ENCODE results near the gene CYP1A2. TPM values are rescaled to one million over a fixed set of nuclear protein-coding genes. Genes with fewer than 3 reads are reported as not detected.

Gene CYP1A2
- total RNA-seq, 1 experiment from 2014 or later: not detected

- Histone ChIP-seq H3K9me2 (replicated peaks; ENCODE audit: low read length) (no peaks in the 10 kb centered on the region), H3K27me3 (ENCODE audit: low read length) (no peaks in the 10 kb centered on the region), H2AFZ (ENCODE audit: low read length) (peak overlapping the region; percentile 95), H3K36me3 (ENCODE audit: low read depth, low read length) (no peaks in the 10 kb centered on the region), H3K4me3 (ENCODE audit: low read length) (peak overlapping the region; percentile 61), H3K4me1 (ENCODE audit: insufficient read depth, low read length) (no peaks in the 10 kb centered on the region), H3K79me2 (ENCODE audit: low read length) (no peaks in the 10 kb centered on the region), H3K27ac (ENCODE audit: low read length) (no peak overlapping the region), H4K20me1 (ENCODE audit: low read length) (no peaks in the 10 kb centered on the region), H3K9me3 (ENCODE audit: low read length) (no peaks in the 10 kb centered on the region), H3K4me2 (ENCODE audit: low read length) (peak overlapping the region; percentile 87), H3F3A (ENCODE audit: low read length, unreplicated experiment) (no peaks in the 10 kb centered on the region), H3K9ac (ENCODE audit: low read length) (no peak overlapping the region)
- intact Hi-C loops (cut with micrococcal nuclease): loop anchor here (1.0 to 5.0 kb wide), 2 partner anchors 116 to 133 kb away; no protein-coding TSS in a partner anchor
- POLR2A ChIA-PET (ENCODE audit: unreplicated experiment): interaction anchor here (0.6 to 0.7 kb wide), 2 partner anchors 107 to 140 kb away, joined by 3 read pairs; no protein-coding TSS in a partner anchor
- ATAC-seq (0 out of 2 replicates have a peak, but pooled peaks have one; percentile 11), DNase-seq (no peak)
- CTCF ChIA-PET: interaction anchor here (0.6 to 2.3 kb wide), 5 partner anchors 9 to 137 kb away, joined by 3 to 13 read pairs (median 7); no protein-coding TSS in a partner anchor
- BruUV-seq (replicated peaks): no TSS peak
- no peak for TF ChIP-seq EZH2 (IDR thresholded peaks at IDR 0.05; ENCODE audit: low read length, unreplicated experiment)
- no peak for TF ChIP-seq EZH2phosphoT487 (IDR thresholded peaks at IDR 0.05; ENCODE audit: borderline replicate concordance, low read length)
- no peak for TF ChIP-seq CTCF (conservative IDR thresholded peaks at IDR 0.05; ENCODE audit: low read depth, low read length)
Observed at GRCh38 chr15:74768099-74768770, 19.6 kb downstream of the CYP1A2 start.

DNA sequence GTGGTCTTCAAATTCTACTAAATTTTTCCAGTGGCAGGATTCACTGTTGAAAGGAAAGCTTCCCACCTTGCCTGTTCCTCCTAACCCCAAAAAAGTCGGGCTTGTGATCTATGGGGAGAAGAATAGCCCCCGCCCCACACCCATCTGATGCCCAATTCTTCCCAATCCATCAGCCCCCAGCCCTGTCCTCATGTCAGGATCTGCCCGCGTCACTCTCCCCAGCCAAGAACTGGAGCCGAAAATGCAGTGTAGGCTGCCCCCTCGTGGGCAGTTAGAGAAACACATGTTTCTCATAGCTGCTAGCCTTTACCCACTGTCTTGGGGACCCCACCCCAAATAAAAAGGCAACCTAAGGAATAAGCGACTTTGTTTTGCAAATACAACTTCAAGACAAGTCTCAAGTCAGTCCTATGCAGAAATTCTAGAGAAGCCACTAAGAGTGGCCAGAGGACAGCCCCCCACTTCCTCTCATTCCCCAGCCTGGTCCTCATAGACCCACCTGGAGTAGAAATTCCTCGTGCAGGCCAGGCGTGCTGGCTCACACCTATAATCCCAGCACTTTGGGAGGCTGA, 20.2 kb downstream of the CYP1A2 start:
- peak overlapping the region; percentile 61 for H3K4me3 ChIP-seq (ENCODE audit: low read length)

More for the DNA sequence above, 20.2 kb downstream of the CYP1A2 start:
- Histone ChIP-seq H3K27ac (ENCODE audit: low read length) (no peak overlapping the region), H3K27me3 (ENCODE audit: low read length) (no peaks in the 10 kb centered on the region), H3K79me2 (ENCODE audit: low read length) (no peaks in the 10 kb centered on the region), H3F3A (ENCODE audit: low read length, unreplicated experiment) (no peaks in the 10 kb centered on the region), H3K9ac (ENCODE audit: low read length) (no peak overlapping the region), H3K4me2 (ENCODE audit: low read length) (peak overlapping the region; percentile 87), H3K9me2 (replicated peaks; ENCODE audit: low read length) (no peaks in the 10 kb centered on the region), H2AFZ (ENCODE audit: low read length) (peak overlapping the region; percentile 95), H3K9me3 (ENCODE audit: low read length) (no peaks in the 10 kb centered on the region), H3K36me3 (ENCODE audit: low read depth, low read length) (no peaks in the 10 kb centered on the region), H3K4me1 (ENCODE audit: insufficient read depth, low read length) (no peaks in the 10 kb centered on the region), H4K20me1 (ENCODE audit: low read length) (no peaks in the 10 kb centered on the region)
- BruUV-seq (replicated peaks): no TSS peak
- TF ChIP-seq EZH2 (IDR thresholded peaks at IDR 0.05; ENCODE audit: low read length, unreplicated experiment) (no peak), CTCF (conservative IDR thresholded peaks at IDR 0.05; ENCODE audit: low read depth, low read length) (peak; percentile 89), EZH2phosphoT487 (IDR thresholded peaks at IDR 0.05; ENCODE audit: borderline replicate concordance, low read length) (no peak)
- DNase-seq: peak; percentile 64
- ChIA-PET CTCF (interaction anchor here (0.6 to 2.3 kb wide), 6 partner anchors 9 to 213 kb away, joined by 3 to 13 read pairs (median 6); no protein-coding TSS in a partner anchor), POLR2A (ENCODE audit: unreplicated experiment) (interaction anchor here (0.5 to 0.7 kb wide), 4 partner anchors 43 to 196 kb away, joined by 3 to 10 read pairs (median 3); no protein-coding TSS in a partner anchor)
- intact Hi-C loops (cut with micrococcal nuclease): loop anchor here (1.0 to 5.0 kb wide), 2 partner anchors 117 to 134 kb away; no protein-coding TSS in a partner anchor
- ATAC-seq: peak; percentile 58
